ENCODE results near the gene C2CD4C. TPM values are rescaled to one million over a fixed set of nuclear protein-coding genes. Genes with fewer than 3 reads are reported as not detected.
"Not testable (repeated sequence)": the region's sequence is repeated elsewhere in the genome, so short reads cannot be mapped to it uniquely, and the experiment has no call there.

C2CD4C gene
- total and polyA plus RNA-seq, 2 of the 13 experiments (the other 11 are each of a cell fraction or from before 2014, with no cell fraction given), result not detected

- TF ChIP-seq ZNF576 (CRISPR knock-in tag; IDR thresholded peaks at IDR 0.05), result no peak
These were observed 11.6 kb downstream of the C2CD4C start (continued) for GRCh38 chr19:397321-397720.

DNA sequence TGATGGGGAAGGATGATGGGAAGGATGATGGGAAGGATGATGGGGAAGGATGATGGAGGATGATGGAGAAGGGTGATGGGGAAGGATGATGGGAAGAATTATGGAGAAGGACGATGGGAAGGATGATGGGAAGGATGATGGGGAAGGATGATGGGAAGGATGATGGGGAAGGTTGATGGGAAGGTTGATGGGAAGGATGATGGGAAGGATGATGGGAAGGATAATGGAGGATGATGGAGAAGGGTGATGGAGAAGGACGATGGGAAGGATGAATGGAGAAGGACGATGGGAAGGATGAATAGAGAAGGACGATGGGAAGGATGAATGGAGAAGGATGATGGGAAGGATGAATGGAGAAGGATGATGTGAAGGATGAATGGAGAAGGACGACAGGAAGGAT is 13.5 kb downstream of the C2CD4C start:
- Histone ChIP-seq H3K4me3 (replicated peaks in 1 of 3; ENCODE audit: insufficient read depth in 1 of 3, low read depth in 2 of 3, low read length in 3 of 3) (no peak overlapping the region), H3K4me2 (ENCODE audit: low read depth, low read length) (no peak overlapping the region), H3K36me3 (replicated peaks in 1 of 2; ENCODE audit: control insufficient read depth in 1 of 2, insufficient read depth in 2 of 2, low read length in 2 of 2) (no peaks in the 10 kb centered on the region), H2AFZ (ENCODE audit: low read length) (no peak overlapping the region), H3K9me3 (ENCODE audit: low read length) (peaks cover 8% of the 10 kb centered on the region), H3K4me1 (ENCODE audit: insufficient read depth, low read length) (0 out of 2 replicates have a peak, but pooled peaks cover 6% of the 10 kb centered on the region), H4K20me1 (ENCODE audit: insufficient read depth, low read length) (no peaks in the 10 kb centered on the region), H3K27me3 (ENCODE audit: control insufficient read depth in 1 of 2, insufficient read depth in 2 of 2, low read length in 2 of 2) (peaks cover 16 to 32% of the 10 kb centered on the region in 2 experiments; a peak in 3 of 5 replicates), H3K9ac (ENCODE audit: insufficient read depth, low read depth, low read length) (no peak overlapping the region), H3K27ac (ENCODE audit: extremely low read length, insufficient read depth, low read length) (no peak overlapping the region), H3K79me2 (ENCODE audit: insufficient read depth, low read length) (no peaks in the 10 kb centered on the region)
- FAIRE-seq, result no peak
- no peak for ATAC-seq
- CTCF ChIA-PET (ENCODE audit: low intra/inter-chr PET ratio, low total read pairs), result no interaction called here
- intact Hi-C loops (cut with micrococcal nuclease; ENCODE audit: unreplicated experiment) (no loop called here), in situ Hi-C loops (cut with HindIII; ENCODE audit: extremely low pct_ligation_motif_present, low pct_unique_long_range_greater_than_20kb) (no loop called here)
- DNase-seq (ENCODE audit: low spot score), result no peak
- 0 out of 2 replicates have a peak, but pooled peaks have one; percentile 7 for TF ChIP-seq FOXA1 (IDR thresholded peaks at IDR 0.05)
- TF ChIP-seq FOXA1 (CRISPR knock-in tag; IDR thresholded peaks at IDR 0.05), result no peak
- no peak for TF ChIP-seq NBN (conservative IDR thresholded peaks at IDR 0.05)
- whole genome bisulfite sequencing (ENCODE audit: low lambda C conversion rate), result 29% methylated on average over 5 of the region's 5 CpGs
- POLR2A ChIA-PET, result no interaction called here
- BruUV-seq (replicated peaks), result no TSS peak

- in situ Hi-C loops (cut with HindIII; ENCODE audit: extremely low pct_ligation_motif_present, low pct_unique_long_range_greater_than_20kb); BruUV-seq (replicated peaks); H3K9me3 ChIP-seq (ENCODE audit: low read length); DNase-seq (ENCODE audit: low spot score); H3K27ac ChIP-seq (ENCODE audit: extremely low read length, insufficient read depth, low read length); intact Hi-C loops (cut with micrococcal nuclease; ENCODE audit: unreplicated experiment); H4K20me1 ChIP-seq (ENCODE audit: insufficient read depth, low read length); H3K79me2 ChIP-seq (ENCODE audit: insufficient read depth, low read length); H3K4me1 ChIP-seq (ENCODE audit: insufficient read depth, low read length); CTCF ChIA-PET (ENCODE audit: low intra/inter-chr PET ratio, low total read pairs); FAIRE-seq; ATAC-seq; POLR2A ChIA-PET; H3K9ac ChIP-seq (ENCODE audit: insufficient read depth, low read depth, low read length); H3K4me2 ChIP-seq (ENCODE audit: low read depth, low read length); H3K36me3 ChIP-seq (replicated peaks in 1 of 2; ENCODE audit: control insufficient read depth in 1 of 2, insufficient read depth in 2 of 2, low read length in 2 of 2); H2AFZ ChIP-seq (ENCODE audit: low read length); H3K4me3 ChIP-seq (replicated peaks in 1 of 3; ENCODE audit: insufficient read depth in 1 of 3, low read depth in 2 of 3, low read length in 3 of 3): not testable (repeated sequence)
- 75% methylated on average over 1 of the region's 1 CpG for WGBS (ENCODE audit: low lambda C conversion rate)
- peaks cover 16 to 38% of the 10 kb centered on the region in 2 experiments; a peak in 3 of 5 replicates for H3K27me3 ChIP-seq (ENCODE audit: control insufficient read depth in 1 of 2, insufficient read depth in 2 of 2, low read length in 2 of 2)
These were observed 14.1 kb downstream of the C2CD4C start for GRCh38 chr19:394857-395256.

- H3K9me3 ChIP-seq (ENCODE audit: low read length); H3K4me1 ChIP-seq (ENCODE audit: insufficient read depth, low read length); in situ Hi-C loops (cut with HindIII; ENCODE audit: extremely low pct_ligation_motif_present, low pct_unique_long_range_greater_than_20kb); FAIRE-seq; CTCF ChIA-PET (ENCODE audit: low intra/inter-chr PET ratio, low total read pairs); H2AFZ ChIP-seq (ENCODE audit: low read length); ATAC-seq; BruUV-seq (replicated peaks); H4K20me1 ChIP-seq (ENCODE audit: insufficient read depth, low read length); H3K79me2 ChIP-seq (ENCODE audit: insufficient read depth, low read length); H3K4me3 ChIP-seq (replicated peaks in 1 of 3; ENCODE audit: insufficient read depth in 1 of 3, low read depth in 2 of 3, low read length in 3 of 3); H3K27ac ChIP-seq (ENCODE audit: extremely low read length, insufficient read depth, low read length); intact Hi-C loops (cut with micrococcal nuclease; ENCODE audit: unreplicated experiment); DNase-seq (ENCODE audit: low spot score); H3K36me3 ChIP-seq (replicated peaks in 1 of 2; ENCODE audit: control insufficient read depth in 1 of 2, insufficient read depth in 2 of 2, low read length in 2 of 2); H3K4me2 ChIP-seq (ENCODE audit: low read depth, low read length); POLR2A ChIA-PET; H3K9ac ChIP-seq (ENCODE audit: insufficient read depth, low read depth, low read length): not testable (repeated sequence)
- peaks cover 20 to 46% of the 10 kb centered on the region in 2 experiments; a peak in 4 of 5 replicates for H3K27me3 ChIP-seq (ENCODE audit: control insufficient read depth in 1 of 2, insufficient read depth in 2 of 2, low read length in 2 of 2)
These were observed 15.4 kb downstream of the C2CD4C start for GRCh38 chr19:393560-393959.
